ENCODE data around the gene DUSP15.

The DUSP15 gene

DNA sequence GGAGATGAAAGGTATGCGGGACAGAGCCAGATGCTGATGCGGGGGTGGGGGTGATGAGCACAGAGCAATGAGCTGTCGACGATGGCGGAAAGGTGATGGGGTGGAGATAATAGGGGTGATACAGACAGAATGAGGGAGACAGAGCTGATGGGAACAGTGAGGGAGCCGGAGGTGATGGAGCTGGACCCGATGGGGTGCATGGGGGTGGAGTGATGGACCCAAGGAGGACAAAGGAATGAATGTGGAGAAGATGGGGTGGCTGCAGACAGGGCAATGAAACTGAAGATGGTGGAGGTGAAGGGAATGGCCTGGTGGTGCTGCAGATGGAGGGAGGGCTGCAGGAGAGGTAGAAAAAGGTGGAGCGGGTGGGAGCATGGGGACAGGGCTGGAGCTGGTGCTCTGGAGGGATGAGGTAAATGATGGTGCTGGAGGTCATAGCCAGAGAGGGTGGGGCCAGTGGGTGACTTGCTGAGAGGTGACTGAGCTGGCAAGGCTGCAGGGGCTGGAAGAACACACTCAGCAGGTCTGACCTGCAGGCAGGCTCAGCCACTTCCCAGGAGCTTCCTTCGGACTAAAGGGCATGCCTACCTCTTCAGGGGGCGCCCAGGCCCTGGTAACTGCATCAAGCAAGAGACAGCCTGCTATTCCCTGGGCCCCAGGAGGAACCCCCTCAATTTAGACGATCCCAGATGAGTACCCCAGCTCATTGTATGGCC, 18.9 kb downstream of the DUSP15 start:
- no peak for ATAC-seq
- TF ChIP-seq ISL1 (CRISPR knock-in tag; IDR thresholded peaks at IDR 0.05) (no peak), ZNF565 (CRISPR knock-in tag; conservative IDR thresholded peaks at IDR 0.05; ENCODE audit: low read depth) (no peak), CSRNP3 (CRISPR knock-in tag; IDR thresholded peaks at IDR 0.05) (no peak), ZC3H10 (CRISPR knock-in tag; IDR thresholded peaks at IDR 0.05) (no peak), GLIS3 (CRISPR knock-in tag; IDR thresholded peaks at IDR 0.05) (no peak), TOX (CRISPR knock-in tag; IDR thresholded peaks at IDR 0.05; ENCODE audit: borderline replicate concordance) (no peak), ZNF70 (CRISPR knock-in tag; IDR thresholded peaks at IDR 0.05) (no peak), OSR1 (CRISPR knock-in tag; IDR thresholded peaks at IDR 0.05) (no peak), ARNTL (CRISPR knock-in tag; IDR thresholded peaks at IDR 0.05; ENCODE audit: borderline replicate concordance, low read depth) (no peak), PPARA (CRISPR knock-in tag; IDR thresholded peaks at IDR 0.05; ENCODE audit: borderline replicate concordance) (no peak), ZFP30 (CRISPR knock-in tag; IDR thresholded peaks at IDR 0.05) (no peak), ZNF8 (CRISPR knock-in tag; IDR thresholded peaks at IDR 0.05) (no peak), POU6F1 (CRISPR knock-in tag; IDR thresholded peaks at IDR 0.05; ENCODE audit: borderline replicate concordance, low read depth) (no peak), CSDC2 (CRISPR knock-in tag; IDR thresholded peaks at IDR 0.05) (no peak), ESRRG (CRISPR knock-in tag; IDR thresholded peaks at IDR 0.05) (no peak), TCF4 (CRISPR knock-in tag; IDR thresholded peaks at IDR 0.05; ENCODE audit: borderline replicate concordance) (no peak), ZFP3 (CRISPR knock-in tag; IDR thresholded peaks at IDR 0.05) (no peak), PATZ1 (CRISPR knock-in tag; IDR thresholded peaks at IDR 0.05; ENCODE audit: borderline replicate concordance) (no peak)
- TF ChIP-seq, protein P1, sequence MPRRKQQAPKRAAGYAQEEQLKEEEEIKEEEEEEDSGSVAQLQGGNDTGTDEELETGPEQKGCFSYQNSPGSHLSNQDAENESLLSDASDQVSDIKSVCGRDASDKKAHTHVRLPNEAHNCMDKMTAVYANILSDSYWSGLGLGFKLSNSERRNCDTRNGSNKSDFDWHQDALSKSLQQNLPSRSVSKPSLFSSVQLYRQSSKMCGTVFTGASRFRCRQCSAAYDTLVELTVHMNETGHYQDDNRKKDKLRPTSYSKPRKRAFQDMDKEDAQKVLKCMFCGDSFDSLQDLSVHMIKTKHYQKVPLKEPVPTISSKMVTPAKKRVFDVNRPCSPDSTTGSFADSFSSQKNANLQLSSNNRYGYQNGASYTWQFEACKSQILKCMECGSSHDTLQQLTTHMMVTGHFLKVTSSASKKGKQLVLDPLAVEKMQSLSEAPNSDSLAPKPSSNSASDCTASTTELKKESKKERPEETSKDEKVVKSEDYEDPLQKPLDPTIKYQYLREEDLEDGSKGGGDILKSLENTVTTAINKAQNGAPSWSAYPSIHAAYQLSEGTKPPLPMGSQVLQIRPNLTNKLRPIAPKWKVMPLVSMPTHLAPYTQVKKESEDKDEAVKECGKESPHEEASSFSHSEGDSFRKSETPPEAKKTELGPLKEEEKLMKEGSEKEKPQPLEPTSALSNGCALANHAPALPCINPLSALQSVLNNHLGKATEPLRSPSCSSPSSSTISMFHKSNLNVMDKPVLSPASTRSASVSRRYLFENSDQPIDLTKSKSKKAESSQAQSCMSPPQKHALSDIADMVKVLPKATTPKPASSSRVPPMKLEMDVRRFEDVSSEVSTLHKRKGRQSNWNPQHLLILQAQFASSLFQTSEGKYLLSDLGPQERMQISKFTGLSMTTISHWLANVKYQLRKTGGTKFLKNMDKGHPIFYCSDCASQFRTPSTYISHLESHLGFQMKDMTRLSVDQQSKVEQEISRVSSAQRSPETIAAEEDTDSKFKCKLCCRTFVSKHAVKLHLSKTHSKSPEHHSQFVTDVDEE (CRISPR knock-in tag; IDR thresholded peaks at IDR 0.05): no peak

- ATAC-seq: no peak
- TF ChIP-seq PPARA (CRISPR knock-in tag; IDR thresholded peaks at IDR 0.05; ENCODE audit: borderline replicate concordance) (no peak), TOX (CRISPR knock-in tag; IDR thresholded peaks at IDR 0.05; ENCODE audit: borderline replicate concordance) (no peak), TCF4 (CRISPR knock-in tag; IDR thresholded peaks at IDR 0.05; ENCODE audit: borderline replicate concordance) (no peak), CSDC2 (CRISPR knock-in tag; IDR thresholded peaks at IDR 0.05) (no peak), ZFP3 (CRISPR knock-in tag; IDR thresholded peaks at IDR 0.05) (no peak), SNAI2 (CRISPR knock-in tag; IDR thresholded peaks at IDR 0.05) (no peak), ZNF565 (CRISPR knock-in tag; conservative IDR thresholded peaks at IDR 0.05; ENCODE audit: low read depth) (no peak), ZFP30 (CRISPR knock-in tag; IDR thresholded peaks at IDR 0.05) (no peak), ZNF8 (CRISPR knock-in tag; IDR thresholded peaks at IDR 0.05) (no peak), RARB (CRISPR knock-in tag; IDR thresholded peaks at IDR 0.05) (no peak), ISL1 (CRISPR knock-in tag; IDR thresholded peaks at IDR 0.05) (no peak), ZNF70 (CRISPR knock-in tag; IDR thresholded peaks at IDR 0.05) (no peak), ARNTL (CRISPR knock-in tag; IDR thresholded peaks at IDR 0.05; ENCODE audit: borderline replicate concordance, low read depth) (no peak), PATZ1 (CRISPR knock-in tag; IDR thresholded peaks at IDR 0.05; ENCODE audit: borderline replicate concordance) (no peak), OSR1 (CRISPR knock-in tag; IDR thresholded peaks at IDR 0.05) (no peak)
- TF ChIP-seq, protein P2, sequence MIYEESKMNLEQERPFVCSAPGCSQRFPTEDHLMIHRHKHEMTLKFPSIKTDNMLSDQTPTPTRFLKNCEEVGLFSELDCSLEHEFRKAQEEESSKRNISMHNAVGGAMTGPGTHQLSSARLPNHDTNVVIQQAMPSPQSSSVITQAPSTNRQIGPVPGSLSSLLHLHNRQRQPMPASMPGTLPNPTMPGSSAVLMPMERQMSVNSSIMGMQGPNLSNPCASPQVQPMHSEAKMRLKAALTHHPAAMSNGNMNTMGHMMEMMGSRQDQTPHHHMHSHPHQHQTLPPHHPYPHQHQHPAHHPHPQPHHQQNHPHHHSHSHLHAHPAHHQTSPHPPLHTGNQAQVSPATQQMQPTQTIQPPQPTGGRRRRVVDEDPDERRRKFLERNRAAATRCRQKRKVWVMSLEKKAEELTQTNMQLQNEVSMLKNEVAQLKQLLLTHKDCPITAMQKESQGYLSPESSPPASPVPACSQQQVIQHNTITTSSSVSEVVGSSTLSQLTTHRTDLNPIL (CRISPR knock-in tag; IDR thresholded peaks at IDR 0.05; ENCODE audit: low read depth): no peak
Observed at GRCh38 chr20:31849306-31849930, 20.9 kb downstream of the DUSP15 start.

Measured in SK-N-SH treated with all-trans-retinoic acid at 6 μM for 48 hours (cell line).